GM12873 (cell line): ENCODE data around the gene MVB12A.

Source experiments
- CTCF ChIP-seq: IDR thresholded peaks from 2 replicates; pipeline ENCODE4 v1.5.1; 2012; ENCODE audit warnings: low read depth, mild to moderate bottlenecking, moderate library complexity, low read length, control low read depth; ENCODE audit not compliant: insufficient read depth; ENCODE audit errors: missing control alignments

Gene MVB12A

GRCh38 chr19:17435218-17435617 is 15.4 kb downstream of the MVB12A start:
- TF ChIP-seq CTCF: no peak

DNA sequence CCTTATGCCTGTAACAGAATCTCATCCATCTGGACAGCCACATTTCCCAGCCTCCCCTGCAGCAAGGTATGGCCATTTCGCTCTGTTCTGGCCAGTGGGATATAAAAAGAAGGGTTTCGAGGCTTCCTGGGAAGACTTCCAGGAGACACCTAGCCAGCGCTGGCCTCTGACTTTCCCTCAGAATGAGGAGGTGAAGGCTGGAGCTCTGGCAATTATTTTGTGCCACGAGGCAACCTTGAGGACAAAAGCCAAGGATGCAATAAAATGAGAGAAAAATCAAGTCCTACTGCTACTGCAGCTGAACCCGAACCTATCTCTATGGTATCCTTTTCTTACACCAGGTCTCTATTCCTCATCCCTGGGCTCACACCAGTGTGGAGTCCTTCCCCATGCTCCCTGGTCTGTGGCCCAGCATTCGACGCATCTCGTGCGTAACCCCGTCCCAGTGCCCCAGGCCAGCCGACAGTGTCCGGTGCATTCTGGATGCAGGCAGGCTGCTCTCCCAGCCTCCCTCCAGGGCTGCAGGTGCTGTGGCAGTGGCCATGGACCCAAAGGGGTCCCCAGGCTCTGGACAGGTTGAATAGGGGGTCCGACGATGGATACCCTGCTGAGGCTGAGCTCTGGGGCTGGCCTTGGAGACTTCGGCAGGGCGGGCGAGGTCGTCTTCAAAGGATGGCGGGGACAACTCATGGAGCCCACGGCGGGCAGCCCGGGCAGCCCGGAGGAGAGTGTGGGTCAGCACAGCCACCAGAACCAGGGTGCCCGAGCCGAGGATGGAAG is 16.4 kb downstream of the MVB12A start:
- no peak for TF ChIP-seq CTCF

GRCh38 chr19:17436874-17437267 is 17.0 kb downstream of the MVB12A start:
- TF ChIP-seq CTCF: no peak

DNA sequence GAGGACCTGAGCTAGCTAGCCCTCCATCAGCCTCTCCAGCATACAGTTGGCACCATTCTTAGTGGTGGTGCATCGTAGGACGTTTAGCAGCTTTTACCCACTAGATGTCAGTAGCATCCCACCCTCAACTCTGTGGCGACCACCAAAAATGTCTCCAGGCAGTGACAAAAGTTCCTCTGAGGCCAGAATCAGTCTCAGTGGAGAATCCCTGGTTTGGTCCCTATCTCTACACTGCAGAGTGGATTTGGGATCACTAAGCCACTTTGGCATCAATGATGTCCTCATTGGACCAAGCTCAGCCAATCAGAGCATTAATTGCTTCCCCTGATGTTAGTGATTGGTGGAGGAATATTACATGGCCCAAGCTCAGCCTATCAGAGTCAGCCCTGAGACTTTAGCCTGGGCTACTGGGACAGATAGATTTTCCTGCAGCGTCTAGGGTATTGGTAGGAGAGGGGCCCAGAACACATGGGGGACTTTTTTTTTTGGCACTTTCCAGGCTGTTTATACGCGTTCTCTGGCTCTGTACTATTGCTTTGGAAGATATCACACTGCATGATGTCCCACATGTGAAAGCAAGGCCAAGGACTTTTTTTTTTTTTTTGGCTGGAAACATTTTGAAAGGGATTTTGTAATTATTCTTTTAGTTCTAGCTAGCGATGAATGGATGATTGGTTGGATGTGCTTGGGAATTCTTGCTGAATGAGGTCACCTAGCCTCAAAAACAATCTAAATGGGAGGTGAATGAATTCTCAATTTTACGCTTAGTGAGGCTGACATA is 21.6 kb downstream of the MVB12A start:
- peak; percentile 74 for TF ChIP-seq CTCF

DNA sequence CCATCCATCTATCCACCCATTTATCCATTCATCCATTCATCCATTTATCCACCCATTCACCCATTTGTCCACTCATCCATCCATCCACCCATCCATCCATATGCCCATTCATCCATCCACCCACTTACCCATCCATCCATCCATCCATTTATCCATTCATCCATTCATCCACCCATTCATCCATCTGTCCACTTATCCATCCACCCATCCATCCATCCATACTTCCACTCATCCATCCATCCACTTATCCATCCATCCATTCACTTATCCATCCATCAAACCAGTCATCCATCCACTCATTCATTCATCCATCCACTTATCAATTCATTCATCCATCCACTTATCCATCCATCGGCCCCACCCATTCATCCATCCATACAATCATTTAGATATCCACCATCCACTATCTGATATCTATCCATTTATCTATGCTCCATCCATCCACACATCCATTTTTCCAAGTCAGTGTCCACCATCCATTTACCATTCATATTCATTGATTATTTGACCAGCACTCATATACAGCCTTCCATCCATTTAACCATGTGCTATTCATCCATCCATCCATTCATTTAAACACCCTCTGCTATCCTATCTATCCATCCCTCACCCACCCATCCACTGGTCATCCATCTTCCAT is 25.8 kb downstream of the MVB12A start:
- TF ChIP-seq CTCF: no peak

DNA sequence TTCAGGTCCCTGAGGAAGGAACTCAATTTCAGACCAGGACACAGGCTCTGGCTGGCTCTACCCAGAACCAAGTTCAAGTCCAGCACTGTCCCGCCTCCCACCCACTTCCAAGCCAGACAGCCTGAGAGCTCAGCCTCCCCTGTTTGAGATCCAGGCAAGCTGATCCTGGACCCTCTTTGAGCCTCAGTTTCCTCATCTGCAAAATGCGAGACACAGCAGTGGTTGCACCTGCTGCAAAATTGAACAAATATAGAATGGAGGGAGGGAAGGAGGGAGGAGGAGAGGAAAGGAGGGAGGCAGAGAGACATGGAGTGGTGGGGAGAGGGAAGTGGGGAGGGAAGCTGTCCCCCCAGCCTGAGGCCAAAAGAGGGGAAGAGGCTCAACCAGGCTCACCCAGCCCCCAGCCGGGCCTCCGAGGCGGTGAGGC is 27.9 kb downstream of the MVB12A start:
- TF ChIP-seq CTCF: no peak
